ENCODE results near the gene ZCCHC7. TPM values are rescaled to one million over a fixed set of nuclear protein-coding genes. Genes with fewer than 3 reads are reported as not detected.

The ZCCHC7 gene
- total and polyA plus RNA-seq, 10 of the 15 experiments (the other 5 are each of a cell fraction or from before 2014, with no cell fraction given), result 42.9 to 178 (median 53.3) TPM

DNA sequence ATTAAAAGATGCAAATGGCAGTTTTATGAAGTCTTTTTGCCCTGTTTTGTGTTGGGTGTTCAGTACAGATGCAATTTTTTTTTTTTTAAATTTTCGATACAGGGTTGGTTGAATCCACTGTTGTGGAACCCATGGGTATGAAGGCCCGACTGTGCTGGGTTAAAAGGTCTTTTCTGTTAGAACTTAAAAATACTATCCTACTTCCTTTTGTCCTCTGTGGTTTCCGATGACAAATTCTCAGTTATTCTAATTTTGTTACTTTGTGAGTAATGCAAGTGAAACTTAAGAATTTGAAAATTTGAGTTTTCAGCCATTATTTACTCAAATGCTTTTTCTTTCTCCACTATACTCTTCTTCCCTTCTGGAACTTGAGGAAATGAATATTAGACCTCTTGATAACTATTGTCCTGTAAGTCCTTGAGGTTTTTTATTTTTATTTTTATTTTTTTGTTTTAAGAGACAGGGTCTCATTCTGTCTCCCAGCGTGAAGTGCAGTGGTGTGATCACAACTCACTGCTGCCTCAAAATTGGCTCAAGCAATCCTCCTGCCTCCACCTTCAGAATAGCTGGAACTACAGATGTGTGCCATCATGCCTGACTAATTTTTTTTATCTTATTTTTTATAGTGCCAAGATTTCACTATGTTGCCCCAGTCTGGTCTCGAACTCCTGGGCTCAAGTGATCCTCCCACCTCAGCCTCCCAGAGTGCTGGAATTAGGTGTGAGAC lies 67.5 kb downstream of the ZCCHC7 start:
- DNase-seq (ENCODE audit: low read depth, low spot score), result peak; percentile 75
- Histone ChIP-seq H3K79me2 (ENCODE audit: control insufficient read depth, insufficient read depth, low read length) (peaks cover 61% of the 10 kb centered on the region), H2AFZ (ENCODE audit: control insufficient read depth, low read depth, low read length) (no peak overlapping the region; the same call in 1 of the 2 replicates), H3K9ac (ENCODE audit: control insufficient read depth, insufficient read depth, low read length) (peak overlapping the region; percentile 66), H3K4me3 (peak overlapping the region; percentile 61), H3K27ac (ENCODE audit: control insufficient read depth, insufficient read depth) (peak overlapping the region; percentile 83), H3K36me3 (ENCODE audit: control insufficient read depth in 2 of 2, insufficient read depth in 2 of 2, low read length in 1 of 2) (peaks cover 0 to 3% of the 10 kb centered on the region in 2 experiments; a peak in 1 of 4 replicates), H3K9me3 (replicated peaks; ENCODE audit: control insufficient read depth, insufficient read depth, low read length) (peaks cover 8% of the 10 kb centered on the region), H3K4me2 (ENCODE audit: control insufficient read depth, insufficient read depth) (peak overlapping the region; percentile 81), H4K20me1 (ENCODE audit: control insufficient read depth, insufficient read depth) (no peaks in the 10 kb centered on the region), H3K27me3 (replicated peaks in 1 of 2; ENCODE audit: control insufficient read depth in 2 of 2, insufficient read depth in 2 of 2, low read length in 1 of 2) (no peaks in the 10 kb centered on the region), H3K4me1 (ENCODE audit: control insufficient read depth, insufficient read depth, low read length) (peaks cover 47% of the 10 kb centered on the region)
- ChIA-PET RAD21 (ENCODE audit: unreplicated experiment) (interaction anchor here (0.7 to 1.8 kb wide), 9 partner anchors 9 to 191 kb away, joined by 3 to 9 read pairs (median 5); partner anchors contain the start of gene ZCCHC7), CTCF (interaction anchor here (0.6 to 2.1 kb wide), 7 partner anchors 18 to 177 kb away, joined by 3 to 6 read pairs (median 3); partner anchors contain the start of gene ZCCHC7), POLR2A (interaction anchor here (0.6 to 1.3 kb wide), 5 partner anchors 9 to 116 kb away, joined by 3 to 5 read pairs (median 4); no protein-coding TSS in a partner anchor), SMC1A (ENCODE audit: uncharacterized antibody, unreplicated experiment) (interaction anchor here (0.7 to 2.6 kb wide), 13 partner anchors 9 to 158 kb away, joined by 3 to 17 read pairs (median 3); no protein-coding TSS in a partner anchor)
- TSS peak; percentile 7 for BruUV-seq (replicated peaks)
- in situ Hi-C loops (cut with MboI) (no loop called here), intact Hi-C loops (cut with micrococcal nuclease; ENCODE audit: unreplicated experiment) (loop anchor here (2.0 to 5.0 kb wide), 4 partner anchors 41 to 219 kb away; partner anchors contain the start of genes PAX5 and ZCCHC7)
- WGBS (ENCODE audit: insufficient coverage, insufficient replicate concordance, low lambda C conversion rate, missing lambda C conversion rate), result 5% methylated on average over 5 of the region's 5 CpGs
- peak; percentile 81 for ATAC-seq
- FAIRE-seq, result peak; percentile 81
- TF ChIP-seq SP1 (IDR thresholded peaks at IDR 0.05; ENCODE audit: low read depth, low read length), result peak; percentile 32
- peak; percentile 88 for TF ChIP-seq ATF7 (IDR thresholded peaks at IDR 0.05; ENCODE audit: low read depth)
- TF ChIP-seq IKZF2 (IDR thresholded peaks at IDR 0.05), result peak; percentile 27 to 44; a peak in 1 of 4 replicates
- TF ChIP-seq, protein P1, sequence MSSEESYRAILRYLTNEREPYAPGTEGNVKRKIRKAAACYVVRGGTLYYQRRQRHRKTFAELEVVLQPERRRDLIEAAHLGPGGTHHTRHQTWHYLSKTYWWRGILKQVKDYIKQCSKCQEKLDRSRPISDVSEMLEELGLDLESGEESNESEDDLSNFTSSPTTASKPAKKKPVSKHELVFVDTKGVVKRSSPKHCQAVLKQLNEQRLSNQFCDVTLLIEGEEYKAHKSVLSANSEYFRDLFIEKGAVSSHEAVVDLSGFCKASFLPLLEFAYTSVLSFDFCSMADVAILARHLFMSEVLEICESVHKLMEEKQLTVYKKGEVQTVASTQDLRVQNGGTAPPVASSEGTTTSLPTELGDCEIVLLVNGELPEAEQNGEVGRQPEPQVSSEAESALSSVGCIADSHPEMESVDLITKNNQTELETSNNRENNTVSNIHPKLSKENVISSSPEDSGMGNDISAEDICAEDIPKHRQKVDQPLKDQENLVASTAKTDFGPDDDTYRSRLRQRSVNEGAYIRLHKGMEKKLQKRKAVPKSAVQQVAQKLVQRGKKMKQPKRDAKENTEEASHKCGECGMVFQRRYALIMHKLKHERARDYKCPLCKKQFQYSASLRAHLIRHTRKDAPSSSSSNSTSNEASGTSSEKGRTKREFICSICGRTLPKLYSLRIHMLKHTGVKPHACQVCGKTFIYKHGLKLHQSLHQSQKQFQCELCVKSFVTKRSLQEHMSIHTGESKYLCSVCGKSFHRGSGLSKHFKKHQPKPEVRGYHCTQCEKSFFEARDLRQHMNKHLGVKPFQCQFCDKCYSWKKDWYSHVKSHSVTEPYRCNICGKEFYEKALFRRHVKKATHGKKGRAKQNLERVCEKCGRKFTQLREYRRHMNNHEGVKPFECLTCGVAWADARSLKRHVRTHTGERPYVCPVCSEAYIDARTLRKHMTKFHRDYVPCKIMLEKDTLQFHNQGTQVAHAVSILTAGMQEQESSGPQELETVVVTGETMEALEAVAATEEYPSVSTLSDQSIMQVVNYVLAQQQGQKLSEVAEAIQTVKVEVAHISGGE (CRISPR knock-in tag; IDR thresholded peaks at IDR 0.05), result no peak
- 0 out of 4 replicates have a peak, but pooled peaks of 1 of the 2 experiments have one; percentile 28 for TF ChIP-seq CEBPB (IDR thresholded peaks at IDR 0.05; ENCODE audit: borderline replicate concordance in 1 of 2, low read depth in 2 of 2, low read length in 2 of 2)
- TF ChIP-seq DPF2 (IDR thresholded peaks at IDR 0.05), result no peak
- TF ChIP-seq GABPA (IDR thresholded peaks at IDR 0.05; ENCODE audit: low read depth), result peak; percentile 55; the same call in 1 of the 2 replicates
- TF ChIP-seq TBL1XR1 (IDR thresholded peaks at IDR 0.05; ENCODE audit: low read depth, low read length), result peak; percentile 55
- TF ChIP-seq CREM (IDR thresholded peaks at IDR 0.05; ENCODE audit: low read depth), result peak; percentile 55
- TF ChIP-seq CBFB (IDR thresholded peaks at IDR 0.05; ENCODE audit: low read depth), result 0 out of 2 replicates have a peak, but pooled peaks have one; percentile 55
- 0 out of 2 replicates have a peak, but pooled peaks have one; percentile 45 for TF ChIP-seq NBN (IDR thresholded peaks at IDR 0.05)
- peak; percentile 69 for TF ChIP-seq ZNF384 (IDR thresholded peaks at IDR 0.05; ENCODE audit: borderline replicate concordance, low read depth, low read length)
- TF ChIP-seq, protein P2, sequence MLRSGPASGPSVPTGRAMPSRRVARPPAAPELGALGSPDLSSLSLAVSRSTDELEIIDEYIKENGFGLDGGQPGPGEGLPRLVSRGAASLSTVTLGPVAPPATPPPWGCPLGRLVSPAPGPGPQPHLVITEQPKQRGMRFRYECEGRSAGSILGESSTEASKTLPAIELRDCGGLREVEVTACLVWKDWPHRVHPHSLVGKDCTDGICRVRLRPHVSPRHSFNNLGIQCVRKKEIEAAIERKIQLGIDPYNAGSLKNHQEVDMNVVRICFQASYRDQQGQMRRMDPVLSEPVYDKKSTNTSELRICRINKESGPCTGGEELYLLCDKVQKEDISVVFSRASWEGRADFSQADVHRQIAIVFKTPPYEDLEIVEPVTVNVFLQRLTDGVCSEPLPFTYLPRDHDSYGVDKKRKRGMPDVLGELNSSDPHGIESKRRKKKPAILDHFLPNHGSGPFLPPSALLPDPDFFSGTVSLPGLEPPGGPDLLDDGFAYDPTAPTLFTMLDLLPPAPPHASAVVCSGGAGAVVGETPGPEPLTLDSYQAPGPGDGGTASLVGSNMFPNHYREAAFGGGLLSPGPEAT (IDR thresholded peaks at IDR 0.05; ENCODE audit: low read depth), result 0 out of 2 replicates have a peak, but pooled peaks have one; percentile 39
- peak; percentile 76; the same call in 1 of the 2 replicates for TF ChIP-seq FOXM1 (IDR thresholded peaks at IDR 0.05; ENCODE audit: low read depth, low read length)
- peak; percentile 75 for TF ChIP-seq JUNB (IDR thresholded peaks at IDR 0.05)
- TF ChIP-seq MEF2B (IDR thresholded peaks at IDR 0.05; ENCODE audit: partially characterized antibody, poor library complexity, severe bottlenecking), result peak; percentile 82
- peak; percentile 88 for TF ChIP-seq NR2F1 (conservative IDR thresholded peaks at IDR 0.05)
- 0 out of 2 replicates have a peak, but pooled peaks have one; percentile 28 for TF ChIP-seq HDGF (IDR thresholded peaks at IDR 0.05)
- TF ChIP-seq PAX5 (IDR thresholded peaks at IDR 0.05; ENCODE audit: borderline replicate concordance, low read depth, low read length), result no peak
- TF ChIP-seq PML (IDR thresholded peaks at IDR 0.05; ENCODE audit: low read length), result 0 out of 2 replicates have a peak, but pooled peaks have one; percentile 53

All from GM12878 (cell line).